PC-9 (cell line): ENCODE results near the gene CELF1. TPM values are rescaled to one million over a fixed set of nuclear protein-coding genes. Genes with fewer than 3 reads are reported as not detected.
"Not testable (repeated sequence)": the region's sequence is repeated elsewhere in the genome, so short reads cannot be mapped to it uniquely, and the experiment has no call there.

Source experiments
- BruUV-seq: library from RNA; stranded (reverse); fragments of 400-500 nt; replicated peaks from 2 replicates; lab custom pipeline; 2021; lab: Mats Ljungman, UMichigan
- CTCF ChIA-PET: fragments of 300-600 bp; sonication (Branson Sonifier 250); formaldehyde crosslinking; loops from one replicate; lab custom pipeline; 2022; ENCODE audit warnings: antibody characterized with exemption; lab: Charles Lee
- POLR2A ChIA-PET: fragments of 300-600 bp; sonication (Branson Sonifier 250); formaldehyde crosslinking; loops from one replicate; lab custom pipeline; 2022; ENCODE audit warnings: antibody characterized with exemption; ENCODE audit not compliant: unreplicated experiment; lab: Charles Lee
- DNase-seq, 2 experiments: peaks; one replicate each; pipeline versions ENCODE4 v3.0.0 to v3.0.0-alpha.2; 2015 to 2022; ENCODE audit warnings: mixed read lengths in 1 of 2
- H2AFZ ChIP-seq: fragments of 200-600 bp; sonication (generic); 2 replicates; pipeline ENCODE4 v1.8.1; 2017; ENCODE audit warnings: antibody characterized with exemption
- H3F3A ChIP-seq: fragments of 200-600 bp; sonication (generic); 2 replicates; pipeline ENCODE4 v1.8.1; 2017; ENCODE audit warnings: antibody characterized with exemption, mild to moderate bottlenecking, low read depth; ENCODE audit not compliant: insufficient read depth
- H3K27ac ChIP-seq: fragments of 200-600 bp; sonication (generic); 2 replicates; pipeline ENCODE4 v1.6.1; 2016; ENCODE audit warnings: mixed run types
- H3K27me3 ChIP-seq: fragments of 200-600 bp; sonication (generic); 2 replicates; pipeline ENCODE4 v1.6.1; 2016; ENCODE audit warnings: low read depth, mixed run types; ENCODE audit not compliant: insufficient read depth
- H3K36me3 ChIP-seq: fragments of 200-600 bp; sonication (generic); 2 replicates; pipeline ENCODE4 v1.6.1; 2016; ENCODE audit warnings: low read depth, mixed run types
- H3K4me1 ChIP-seq: fragments of 200-600 bp; sonication (generic); replicated peaks from 2 replicates; pipeline ENCODE4 v1.6.1; 2016; ENCODE audit warnings: mixed run types; ENCODE audit not compliant: insufficient read depth
- H3K4me2 ChIP-seq: fragments of 200-600 bp; sonication (generic); 2 replicates; pipeline ENCODE4 v1.6.1; 2017; ENCODE audit warnings: mixed run types
- H3K4me3 ChIP-seq: fragments of 200-600 bp; sonication (generic); 2 replicates; pipeline ENCODE4 v1.6.1; 2016; ENCODE audit warnings: mixed run types
- H3K79me2 ChIP-seq: fragments of 200-600 bp; sonication (generic); 2 replicates; pipeline ENCODE4 v1.6.1; 2017; ENCODE audit warnings: low read depth, mixed run types
- H3K9me2 ChIP-seq: fragments of 200-600 bp; sonication (generic); 2 replicates; pipeline ENCODE4 v1.8.1; 2017; ENCODE audit warnings: mild to moderate bottlenecking; ENCODE audit not compliant: insufficient read depth
- H3K9me3 ChIP-seq: fragments of 200-600 bp; sonication (generic); 2 replicates; pipeline ENCODE4 v1.8.1; 2016; ENCODE audit warnings: low read depth; ENCODE audit not compliant: insufficient read depth
- H4K20me1 ChIP-seq: fragments of 200-600 bp; sonication (generic); 2 replicates; pipeline ENCODE4 v1.8.1; 2017; ENCODE audit not compliant: insufficient read depth
- CTCF ChIP-seq: fragments of 200-600 bp; sonication (generic); conservative IDR thresholded peaks from 2 replicates; pipeline ENCODE4 v1.6.1; 2017; ENCODE audit warnings: mixed run types, antibody characterized with exemption, mild to moderate bottlenecking, moderate library complexity
- EZH2 ChIP-seq: fragments of 200-600 bp; sonication (generic); IDR thresholded peaks from 2 replicates; pipeline ENCODE4 v1.8.0; 2017; ENCODE audit warnings: antibody characterized with exemption, low read depth
- intact Hi-C: fragments of 100-400 bp; cut with micrococcal nuclease; formaldehyde crosslinking; loops from one replicate; pipeline ENCODE4 v1.10.0; 2022; ENCODE audit not compliant: unreplicated experiment
- total RNA-seq: library from RNA; stranded (reverse); gene quantifications from 2 replicates; pipeline ENCODE4 v1.2.3, GENCODE V29; 2021

Gene CELF1
- total RNA-seq, 1 experiment from 2014 or later: 165 TPM

- Histone ChIP-seq H3K79me2 (peaks cover 100% of the 10 kb centered on the region), H3K36me3 (0 out of 2 replicates have a peak, but pooled peaks cover 10% of the 10 kb centered on the region), H4K20me1 (peaks cover 100% of the 10 kb centered on the region), H2AFZ (no peak overlapping the region), H3F3A (peaks cover 16% of the 10 kb centered on the region; the same call in 1 of the 2 replicates), H3K4me1 (no peaks in the 10 kb centered on the region), H3K27me3 (no peaks in the 10 kb centered on the region), H3K9me3 (no peaks in the 10 kb centered on the region), H3K9me2 (no peaks in the 10 kb centered on the region), H3K4me3 (no peak overlapping the region), H3K27ac (no peak overlapping the region), H3K4me2 (no peak overlapping the region)
- POLR2A ChIA-PET: interaction anchor here (0.8 kb wide), 1 partner anchor 115 kb away, joined by 6 read pairs; no protein-coding TSS in a partner anchor
- DNase-seq: no peak
- intact Hi-C loops: no loop called here
- BruUV-seq: no TSS peak
- no peak for TF ChIP-seq CTCF
- no peak for TF ChIP-seq EZH2
- CTCF ChIA-PET: no interaction called here
These were observed 19.2 kb downstream of the CELF1 start for GRCh38 chr11:47533690-47534151.

- 0 out of 2 replicates have a peak, but pooled peaks cover 10% of the 10 kb centered on the region for H3K36me3 ChIP-seq
- H3K4me2 ChIP-seq: no peak overlapping the region
- CTCF ChIA-PET: interaction anchor here (0.6 to 1.0 kb wide), 2 partner anchors 19 to 43 kb away, joined by 4 to 6 read pairs; no protein-coding TSS in a partner anchor
- TF ChIP-seq EZH2 (no peak), CTCF (no peak)
- no peak overlapping the region for H2AFZ ChIP-seq
- intact Hi-C loops: no loop called here
- peaks cover 22% of the 10 kb centered on the region; the same call in 1 of the 2 replicates for H3F3A ChIP-seq
- H3K79me2 ChIP-seq: peaks cover 100% of the 10 kb centered on the region
- H3K4me3 ChIP-seq: no peak overlapping the region
- BruUV-seq: no TSS peak
- DNase-seq: no peak
- no peaks in the 10 kb centered on the region for H3K27me3 ChIP-seq
- H4K20me1 ChIP-seq: peaks cover 100% of the 10 kb centered on the region
- no peak overlapping the region for H3K27ac ChIP-seq
- H3K4me1 ChIP-seq: no peaks in the 10 kb centered on the region
- no peaks in the 10 kb centered on the region for H3K9me2 ChIP-seq
- no peaks in the 10 kb centered on the region for H3K9me3 ChIP-seq
- POLR2A ChIA-PET: no interaction called here
These were observed 20.2 kb downstream of the CELF1 start for GRCh38 chr11:47532597-47533213.

GRCh38 chr11:47531666-47532065, 21.3 kb downstream of the CELF1 start:
- TSS peak; percentile 3 for BruUV-seq
- POLR2A ChIA-PET: no interaction called here

GRCh38 chr11:47530721-47531120, 22.2 kb downstream of the CELF1 start:
- Histone ChIP-seq H4K20me1 (peaks cover 100% of the 10 kb centered on the region), H3F3A (peaks cover 41% of the 10 kb centered on the region; the same call in 1 of the 2 replicates), H3K79me2 (peaks cover 100% of the 10 kb centered on the region)
- intact Hi-C loops, POLR2A ChIA-PET, H3K4me2 ChIP-seq, H3K36me3 ChIP-seq, H3K27ac ChIP-seq, H3K9me3 ChIP-seq, BruUV-seq, DNase-seq, H3K4me3 ChIP-seq, H3K9me2 ChIP-seq, H3K4me1 ChIP-seq, H3K27me3 ChIP-seq, H2AFZ ChIP-seq: not testable (repeated sequence)
- CTCF ChIA-PET: interaction anchor here (0.6 kb wide), 1 partner anchor 22 kb away, joined by 3 read pairs; no protein-coding TSS in a partner anchor

More at GRCh38 chr11:47531666-47532065, 21.3 kb downstream of the CELF1 start:
- 0 out of 2 replicates have a peak, but pooled peaks cover 5% of the 10 kb centered on the region for H3K36me3 ChIP-seq
- no peaks in the 10 kb centered on the region for H3K4me1 ChIP-seq
- peaks cover 100% of the 10 kb centered on the region for H3K79me2 ChIP-seq
- H3K9me2 ChIP-seq: no peaks in the 10 kb centered on the region
- no peak overlapping the region for H3K4me3 ChIP-seq
- no peaks in the 10 kb centered on the region for H3K27me3 ChIP-seq
- no peaks in the 10 kb centered on the region for H3K9me3 ChIP-seq
- intact Hi-C loops: no loop called here
- CTCF ChIA-PET: interaction anchor here (0.6 to 0.7 kb wide), 2 partner anchors 49 to 1639 kb away, joined by 3 read pairs; no protein-coding TSS in a partner anchor
- TF ChIP-seq EZH2 (no peak), CTCF (no peak)
- no peak overlapping the region for H2AFZ ChIP-seq
- no peak overlapping the region for H3K27ac ChIP-seq
- peaks cover 32% of the 10 kb centered on the region; the same call in 1 of the 2 replicates for H3F3A ChIP-seq
- peaks cover 100% of the 10 kb centered on the region for H4K20me1 ChIP-seq
- H3K4me2 ChIP-seq: no peak overlapping the region
- no peak for DNase-seq
